GM12891 (cell line): ENCODE data around the gene MYH2.

Source experiments
- PAX5 ChIP-seq: IDR thresholded peaks from 2 replicates; pipeline ENCODE4 v1.6.1; 2011; ENCODE audit warnings: low read length, moderate library complexity, mild to moderate bottlenecking; ENCODE audit not compliant: insufficient read depth, severe bottlenecking
- POLR2A ChIP-seq: IDR thresholded peaks from 2 replicates; pipeline ENCODE4 v1.6.1; 2011; ENCODE audit warnings: low read depth, low read length, control low read depth
- POLR2AphosphoS5 ChIP-seq: IDR thresholded peaks from 2 replicates; pipeline ENCODE4 v1.6.1; 2011; ENCODE audit warnings: low read depth, low read length, control low read depth
- POU2F2 ChIP-seq: IDR thresholded peaks from 2 replicates; pipeline ENCODE4 v1.6.1; 2011; ENCODE audit warnings: low read depth, mild to moderate bottlenecking, control low read depth, low read length, moderate library complexity
- SPI1 ChIP-seq: IDR thresholded peaks from 2 replicates; pipeline ENCODE4 v1.6.1; 2011; ENCODE audit warnings: low read depth, low read length, control low read depth
- TAF1 ChIP-seq: IDR thresholded peaks from 2 replicates; pipeline ENCODE4 v1.6.1; 2011; ENCODE audit warnings: low read depth, low read length, control low read depth

GRCh38 chr17:10589553-10590145, 40.2 kb upstream of the MYH2 start:
- TF ChIP-seq POLR2A (no peak), POLR2AphosphoS5 (no peak), POU2F2 (no peak), TAF1 (no peak), SPI1 (no peak), PAX5 (no peak)
